ENCODE data around the gene SUMO4. TPM values are rescaled to one million over a fixed set of nuclear protein-coding genes. Genes with fewer than 3 reads are reported as not detected.

Gene SUMO4
- total RNA-seq, 1 donor from 2014 or later, result 2.8 TPM

- peaks cover 4% of the 10 kb centered on the region for H3K4me1 Mint-ChIP-seq (ENCODE audit: unreplicated experiment)
- no peak for DNase-seq (ENCODE audit: extremely low spot score, unreplicated experiment)
- no peak for TF ChIP-seq CTCF (conservative IDR thresholded peaks at IDR 0.05)
- no peak overlapping the region for H3K4me3 Mint-ChIP-seq
- H3K27me3 Mint-ChIP-seq, result no peaks in the 10 kb centered on the region
- H3K27ac Mint-ChIP-seq, result no peak overlapping the region
- peaks cover 47% of the 10 kb centered on the region for H3K36me3 Mint-ChIP-seq
- peaks cover 8% of the 10 kb centered on the region for H3K9me3 Mint-ChIP-seq
These were observed 20.1 kb upstream of the SUMO4 start for GRCh38 chr6:149379977-149380376.

- Mint-ChIP-seq H3K4me3 (no peak overlapping the region), H3K27ac (no peak overlapping the region), H3K27me3 (no peaks in the 10 kb centered on the region), H3K9me3 (peaks cover 8% of the 10 kb centered on the region), H3K36me3 (peaks cover 46% of the 10 kb centered on the region), H3K4me1 (ENCODE audit: unreplicated experiment) (peaks cover 4% of the 10 kb centered on the region)
- no peak for DNase-seq (ENCODE audit: extremely low spot score, unreplicated experiment)
- no peak for TF ChIP-seq CTCF (conservative IDR thresholded peaks at IDR 0.05)
These were observed 19.5 kb upstream of the SUMO4 start for GRCh38 chr6:149380523-149380922.

DNA sequence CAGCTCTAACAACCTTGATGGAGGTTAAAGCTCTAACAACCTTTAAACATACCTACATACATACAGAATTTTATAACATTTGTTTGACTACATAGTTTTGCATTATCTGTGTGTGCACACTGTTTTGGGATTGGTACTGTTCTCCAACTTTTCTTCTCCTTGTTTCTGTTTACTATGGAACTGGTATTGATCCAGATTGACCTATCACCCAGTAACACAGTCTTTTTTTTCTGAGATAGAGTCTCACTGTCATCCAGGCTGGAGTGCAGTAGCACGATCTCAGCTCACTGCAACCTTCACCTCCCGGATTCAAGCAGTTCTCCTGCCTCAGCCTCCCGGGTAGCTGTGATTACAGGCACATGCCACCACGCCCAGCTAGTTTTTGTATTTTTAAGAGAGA is 16.7 kb upstream of the SUMO4 start:
- DNase-seq (ENCODE audit: extremely low spot score, unreplicated experiment), result no peak
- Mint-ChIP-seq H3K4me1 (ENCODE audit: unreplicated experiment) (peaks cover 18% of the 10 kb centered on the region), H3K27me3 (no peaks in the 10 kb centered on the region), H3K9me3 (peaks cover 16% of the 10 kb centered on the region), H3K4me3 (no peak overlapping the region), H3K36me3 (peaks cover 57% of the 10 kb centered on the region), H3K27ac (no peak overlapping the region)
- no peak for TF ChIP-seq CTCF (conservative IDR thresholded peaks at IDR 0.05)

DNA sequence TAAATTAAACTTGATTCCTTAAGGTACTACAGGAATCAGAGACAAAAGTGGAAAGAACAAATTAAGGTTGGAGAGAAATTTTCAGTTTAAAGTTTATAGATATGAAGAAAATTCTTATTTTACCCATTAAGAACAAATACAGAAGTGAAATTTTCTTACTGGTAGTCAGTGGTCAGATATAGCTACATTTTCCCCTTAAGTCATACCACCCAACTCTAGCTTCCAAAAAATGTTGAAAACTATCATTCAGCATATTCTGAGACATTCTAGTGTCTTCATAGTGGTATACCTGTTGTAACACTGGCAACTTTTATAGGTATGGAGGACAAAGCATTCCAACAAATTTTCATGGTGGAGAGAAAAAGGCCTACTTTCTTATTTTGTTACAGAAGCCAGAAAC is 15.6 kb upstream of the SUMO4 start:
- peaks cover 18% of the 10 kb centered on the region for H3K4me1 Mint-ChIP-seq (ENCODE audit: unreplicated experiment)

DNA sequence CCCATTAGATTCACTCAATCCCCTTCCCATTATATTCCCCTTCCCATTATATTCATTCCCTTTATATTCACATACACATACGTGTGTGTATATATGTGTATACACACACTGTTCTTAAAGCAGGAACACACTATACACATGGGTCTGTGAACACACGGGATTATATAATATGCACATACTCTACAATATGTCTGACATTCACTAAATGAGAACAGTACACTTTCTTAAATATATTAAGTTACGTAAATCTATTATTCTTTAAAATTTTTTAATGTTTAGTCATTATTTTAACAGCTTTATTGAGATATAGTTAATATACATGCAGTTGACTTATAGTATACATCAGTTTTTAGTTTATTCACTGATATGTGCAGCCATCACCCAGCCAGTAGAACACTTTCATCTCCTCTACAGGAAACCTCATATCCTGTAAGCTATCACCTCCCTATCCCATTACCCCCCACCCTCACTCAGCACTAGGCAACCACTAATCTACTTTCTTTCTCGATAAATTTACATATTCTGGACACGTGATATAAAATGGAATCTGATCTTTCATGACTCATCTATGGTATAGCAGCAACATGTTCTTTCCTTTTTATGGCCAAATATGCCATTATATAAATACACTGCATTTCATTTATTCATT is 13.9 kb upstream of the SUMO4 start:
- no peak for DNase-seq (ENCODE audit: extremely low spot score, unreplicated experiment)
- Mint-ChIP-seq H3K9me3 (peaks cover 9% of the 10 kb centered on the region), H3K36me3 (peaks cover 51% of the 10 kb centered on the region)

More for the DNA sequence above, 15.6 kb upstream of the SUMO4 start:
- no peak overlapping the region for H3K4me3 Mint-ChIP-seq
- no peak for DNase-seq (ENCODE audit: extremely low spot score, unreplicated experiment)
- H3K9me3 Mint-ChIP-seq, result peaks cover 9% of the 10 kb centered on the region
- no peak overlapping the region for H3K27ac Mint-ChIP-seq
- TF ChIP-seq CTCF (conservative IDR thresholded peaks at IDR 0.05), result no peak
- H3K27me3 Mint-ChIP-seq, result no peaks in the 10 kb centered on the region
- peaks cover 47% of the 10 kb centered on the region for H3K36me3 Mint-ChIP-seq

More for the DNA sequence above, 13.9 kb upstream of the SUMO4 start:
- TF ChIP-seq CTCF (conservative IDR thresholded peaks at IDR 0.05), result no peak
- H3K4me1 Mint-ChIP-seq (ENCODE audit: unreplicated experiment), result peaks cover 18% of the 10 kb centered on the region
- no peaks in the 10 kb centered on the region for H3K27me3 Mint-ChIP-seq
- no peak overlapping the region for H3K4me3 Mint-ChIP-seq
- H3K27ac Mint-ChIP-seq, result no peak overlapping the region

Data from type B pancreatic cell (in vitro differentiated cells).